ENCODE data around the gene ADAMTSL1. TPM values are rescaled to one million over a fixed set of nuclear protein-coding genes. Genes with fewer than 3 reads are reported as not detected.

Gene ADAMTSL1
- total and polyA plus RNA-seq, 2 experiments from 2014 or later: 2.3 to 5.0 TPM

DNA sequence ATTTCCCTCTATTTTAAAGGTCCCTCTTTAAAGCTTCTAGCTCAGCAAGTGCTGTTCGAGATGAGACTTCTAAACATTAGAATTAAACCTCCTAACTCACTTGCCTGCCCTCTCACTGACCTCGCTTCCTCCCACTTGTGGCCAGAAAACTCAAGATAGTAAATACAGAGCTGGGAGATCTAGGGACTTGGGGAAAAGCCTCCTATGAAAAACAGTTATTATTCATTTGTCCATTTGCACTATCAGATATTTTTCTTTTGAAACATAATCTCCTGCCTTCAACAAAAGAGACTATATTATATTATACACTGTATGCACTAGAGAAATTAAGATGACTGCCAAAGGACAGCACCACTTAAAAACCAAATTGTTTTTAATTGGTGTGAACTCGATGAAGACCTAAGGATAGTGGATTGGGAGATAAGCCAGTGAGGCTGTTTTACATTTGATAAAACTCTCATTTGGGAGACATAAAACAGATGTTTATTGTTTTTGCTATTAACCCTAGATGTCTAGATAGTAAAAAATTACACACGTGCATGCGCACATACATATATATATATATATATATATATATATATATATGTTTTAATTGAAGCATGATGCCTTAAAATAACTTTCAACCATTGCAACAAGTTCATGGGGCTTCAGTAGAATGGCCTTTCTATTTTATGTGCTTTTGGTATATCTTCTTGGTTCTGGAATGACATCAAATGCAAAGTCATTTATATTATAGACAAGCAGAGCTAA is 229.4 kb downstream of the ADAMTSL1 start:
- Histone ChIP-seq H3K36me3 (ENCODE audit: insufficient read depth) (no peaks in the 10 kb centered on the region), H3F3A (replicated peaks; ENCODE audit: low read depth) (no peaks in the 10 kb centered on the region), H3K4me1 (ENCODE audit: insufficient read depth) (no peaks in the 10 kb centered on the region), H2AFZ (no peak overlapping the region), H3K9me2 (ENCODE audit: insufficient read depth) (no peaks in the 10 kb centered on the region; the same call in 1 of the 2 replicates), H4K20me1 (replicated peaks; ENCODE audit: insufficient read depth) (no peaks in the 10 kb centered on the region), H3K27ac (ENCODE audit: low read depth) (no peak overlapping the region), H3K4me2 (no peak overlapping the region), H3K4me3 (no peak overlapping the region), H3K79me2 (replicated peaks; ENCODE audit: insufficient read depth) (no peaks in the 10 kb centered on the region), H3K27me3 (ENCODE audit: insufficient read depth) (no peaks in the 10 kb centered on the region)
- no peak for TF ChIP-seq EZH2phosphoT487 (IDR thresholded peaks at IDR 0.05; ENCODE audit: unreplicated experiment)
- TF ChIP-seq NANOG (IDR thresholded peaks at IDR 0.05; ENCODE audit: borderline replicate concordance): no peak
- no peak for TF ChIP-seq ZNF331 (CRISPR knock-in tag; IDR thresholded peaks at IDR 0.05; ENCODE audit: low read depth)
- TF ChIP-seq, protein P1, sequence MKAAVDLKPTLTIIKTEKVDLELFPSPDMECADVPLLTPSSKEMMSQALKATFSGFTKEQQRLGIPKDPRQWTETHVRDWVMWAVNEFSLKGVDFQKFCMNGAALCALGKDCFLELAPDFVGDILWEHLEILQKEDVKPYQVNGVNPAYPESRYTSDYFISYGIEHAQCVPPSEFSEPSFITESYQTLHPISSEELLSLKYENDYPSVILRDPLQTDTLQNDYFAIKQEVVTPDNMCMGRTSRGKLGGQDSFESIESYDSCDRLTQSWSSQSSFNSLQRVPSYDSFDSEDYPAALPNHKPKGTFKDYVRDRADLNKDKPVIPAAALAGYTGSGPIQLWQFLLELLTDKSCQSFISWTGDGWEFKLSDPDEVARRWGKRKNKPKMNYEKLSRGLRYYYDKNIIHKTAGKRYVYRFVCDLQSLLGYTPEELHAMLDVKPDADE (IDR thresholded peaks at IDR 0.05): no peak
- TF ChIP-seq, protein P2, sequence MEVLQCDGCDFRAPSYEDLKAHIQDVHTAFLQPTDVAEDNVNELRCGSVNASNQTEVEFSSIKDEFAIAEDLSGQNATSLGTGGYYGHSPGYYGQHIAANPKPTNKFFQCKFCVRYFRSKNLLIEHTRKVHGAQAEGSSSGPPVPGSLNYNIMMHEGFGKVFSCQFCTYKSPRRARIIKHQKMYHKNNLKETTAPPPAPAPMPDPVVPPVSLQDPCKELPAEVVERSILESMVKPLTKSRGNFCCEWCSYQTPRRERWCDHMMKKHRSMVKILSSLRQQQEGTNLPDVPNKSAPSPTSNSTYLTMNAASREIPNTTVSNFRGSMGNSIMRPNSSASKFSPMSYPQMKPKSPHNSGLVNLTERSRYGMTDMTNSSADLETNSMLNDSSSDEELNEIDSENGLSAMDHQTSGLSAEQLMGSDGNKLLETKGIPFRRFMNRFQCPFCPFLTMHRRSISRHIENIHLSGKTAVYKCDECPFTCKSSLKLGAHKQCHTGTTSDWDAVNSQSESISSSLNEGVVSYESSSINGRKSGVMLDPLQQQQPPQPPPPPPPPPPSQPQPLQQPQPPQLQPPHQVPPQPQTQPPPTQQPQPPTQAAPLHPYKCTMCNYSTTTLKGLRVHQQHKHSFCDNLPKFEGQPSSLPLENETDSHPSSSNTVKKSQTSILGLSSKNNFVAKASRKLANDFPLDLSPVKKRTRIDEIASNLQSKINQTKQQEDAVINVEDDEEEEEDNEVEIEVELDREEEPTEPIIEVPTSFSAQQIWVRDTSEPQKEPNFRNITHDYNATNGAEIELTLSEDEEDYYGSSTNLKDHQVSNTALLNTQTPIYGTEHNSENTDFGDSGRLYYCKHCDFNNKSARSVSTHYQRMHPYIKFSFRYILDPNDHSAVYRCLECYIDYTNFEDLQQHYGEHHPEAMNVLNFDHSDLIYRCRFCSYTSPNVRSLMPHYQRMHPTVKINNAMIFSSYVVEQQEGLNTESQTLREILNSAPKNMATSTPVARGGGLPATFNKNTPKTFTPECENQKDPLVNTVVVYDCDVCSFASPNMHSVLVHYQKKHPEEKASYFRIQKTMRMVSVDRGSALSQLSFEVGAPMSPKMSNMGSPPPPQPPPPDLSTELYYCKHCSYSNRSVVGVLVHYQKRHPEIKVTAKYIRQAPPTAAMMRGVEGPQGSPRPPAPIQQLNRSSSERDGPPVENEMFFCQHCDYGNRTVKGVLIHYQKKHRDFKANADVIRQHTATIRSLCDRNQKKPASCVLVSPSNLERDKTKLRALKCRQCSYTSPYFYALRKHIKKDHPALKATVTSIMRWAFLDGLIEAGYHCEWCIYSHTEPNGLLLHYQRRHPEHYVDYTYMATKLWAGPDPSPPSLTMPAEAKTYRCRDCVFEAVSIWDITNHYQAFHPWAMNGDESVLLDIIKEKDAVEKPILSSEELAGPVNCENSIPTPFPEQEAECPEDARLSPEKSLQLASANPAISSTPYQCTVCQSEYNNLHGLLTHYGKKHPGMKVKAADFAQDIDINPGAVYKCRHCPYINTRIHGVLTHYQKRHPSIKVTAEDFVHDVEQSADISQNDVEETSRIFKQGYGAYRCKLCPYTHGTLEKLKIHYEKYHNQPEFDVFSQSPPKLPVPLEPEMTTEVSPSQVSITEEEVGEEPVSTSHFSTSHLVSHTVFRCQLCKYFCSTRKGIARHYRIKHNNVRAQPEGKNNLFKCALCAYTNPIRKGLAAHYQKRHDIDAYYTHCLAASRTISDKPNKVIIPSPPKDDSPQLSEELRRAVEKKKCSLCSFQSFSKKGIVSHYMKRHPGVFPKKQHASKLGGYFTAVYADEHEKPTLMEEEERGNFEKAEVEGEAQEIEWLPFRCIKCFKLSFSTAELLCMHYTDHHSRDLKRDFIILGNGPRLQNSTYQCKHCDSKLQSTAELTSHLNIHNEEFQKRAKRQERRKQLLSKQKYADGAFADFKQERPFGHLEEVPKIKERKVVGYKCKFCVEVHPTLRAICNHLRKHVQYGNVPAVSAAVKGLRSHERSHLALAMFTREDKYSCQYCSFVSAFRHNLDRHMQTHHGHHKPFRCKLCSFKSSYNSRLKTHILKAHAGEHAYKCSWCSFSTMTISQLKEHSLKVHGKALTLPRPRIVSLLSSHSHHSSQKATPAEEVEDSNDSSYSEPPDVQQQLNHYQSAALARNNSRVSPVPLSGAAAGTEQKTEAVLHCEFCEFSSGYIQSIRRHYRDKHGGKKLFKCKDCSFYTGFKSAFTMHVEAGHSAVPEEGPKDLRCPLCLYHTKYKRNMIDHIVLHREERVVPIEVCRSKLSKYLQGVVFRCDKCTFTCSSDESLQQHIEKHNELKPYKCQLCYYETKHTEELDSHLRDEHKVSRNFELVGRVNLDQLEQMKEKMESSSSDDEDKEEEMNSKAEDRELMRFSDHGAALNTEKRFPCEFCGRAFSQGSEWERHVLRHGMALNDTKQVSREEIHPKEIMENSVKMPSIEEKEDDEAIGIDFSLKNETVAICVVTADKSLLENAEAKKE (CRISPR knock-in tag; IDR thresholded peaks at IDR 0.05): no peak
- TF ChIP-seq, protein P3, sequence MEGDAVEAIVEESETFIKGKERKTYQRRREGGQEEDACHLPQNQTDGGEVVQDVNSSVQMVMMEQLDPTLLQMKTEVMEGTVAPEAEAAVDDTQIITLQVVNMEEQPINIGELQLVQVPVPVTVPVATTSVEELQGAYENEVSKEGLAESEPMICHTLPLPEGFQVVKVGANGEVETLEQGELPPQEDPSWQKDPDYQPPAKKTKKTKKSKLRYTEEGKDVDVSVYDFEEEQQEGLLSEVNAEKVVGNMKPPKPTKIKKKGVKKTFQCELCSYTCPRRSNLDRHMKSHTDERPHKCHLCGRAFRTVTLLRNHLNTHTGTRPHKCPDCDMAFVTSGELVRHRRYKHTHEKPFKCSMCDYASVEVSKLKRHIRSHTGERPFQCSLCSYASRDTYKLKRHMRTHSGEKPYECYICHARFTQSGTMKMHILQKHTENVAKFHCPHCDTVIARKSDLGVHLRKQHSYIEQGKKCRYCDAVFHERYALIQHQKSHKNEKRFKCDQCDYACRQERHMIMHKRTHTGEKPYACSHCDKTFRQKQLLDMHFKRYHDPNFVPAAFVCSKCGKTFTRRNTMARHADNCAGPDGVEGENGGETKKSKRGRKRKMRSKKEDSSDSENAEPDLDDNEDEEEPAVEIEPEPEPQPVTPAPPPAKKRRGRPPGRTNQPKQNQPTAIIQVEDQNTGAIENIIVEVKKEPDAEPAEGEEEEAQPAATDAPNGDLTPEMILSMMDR (conservative IDR thresholded peaks at IDR 0.05; ENCODE audit: low read depth in 2 of 2): no peak
- no peak for TF ChIP-seq EZH2 (IDR thresholded peaks at IDR 0.05; ENCODE audit: low read depth, unreplicated experiment)
- no peak for TF ChIP-seq JUNB (IDR thresholded peaks at IDR 0.05; ENCODE audit: unreplicated experiment)
- no peak for TF ChIP-seq STAT1 (IDR thresholded peaks at IDR 0.05; ENCODE audit: unreplicated experiment)
- TF ChIP-seq, protein P4, sequence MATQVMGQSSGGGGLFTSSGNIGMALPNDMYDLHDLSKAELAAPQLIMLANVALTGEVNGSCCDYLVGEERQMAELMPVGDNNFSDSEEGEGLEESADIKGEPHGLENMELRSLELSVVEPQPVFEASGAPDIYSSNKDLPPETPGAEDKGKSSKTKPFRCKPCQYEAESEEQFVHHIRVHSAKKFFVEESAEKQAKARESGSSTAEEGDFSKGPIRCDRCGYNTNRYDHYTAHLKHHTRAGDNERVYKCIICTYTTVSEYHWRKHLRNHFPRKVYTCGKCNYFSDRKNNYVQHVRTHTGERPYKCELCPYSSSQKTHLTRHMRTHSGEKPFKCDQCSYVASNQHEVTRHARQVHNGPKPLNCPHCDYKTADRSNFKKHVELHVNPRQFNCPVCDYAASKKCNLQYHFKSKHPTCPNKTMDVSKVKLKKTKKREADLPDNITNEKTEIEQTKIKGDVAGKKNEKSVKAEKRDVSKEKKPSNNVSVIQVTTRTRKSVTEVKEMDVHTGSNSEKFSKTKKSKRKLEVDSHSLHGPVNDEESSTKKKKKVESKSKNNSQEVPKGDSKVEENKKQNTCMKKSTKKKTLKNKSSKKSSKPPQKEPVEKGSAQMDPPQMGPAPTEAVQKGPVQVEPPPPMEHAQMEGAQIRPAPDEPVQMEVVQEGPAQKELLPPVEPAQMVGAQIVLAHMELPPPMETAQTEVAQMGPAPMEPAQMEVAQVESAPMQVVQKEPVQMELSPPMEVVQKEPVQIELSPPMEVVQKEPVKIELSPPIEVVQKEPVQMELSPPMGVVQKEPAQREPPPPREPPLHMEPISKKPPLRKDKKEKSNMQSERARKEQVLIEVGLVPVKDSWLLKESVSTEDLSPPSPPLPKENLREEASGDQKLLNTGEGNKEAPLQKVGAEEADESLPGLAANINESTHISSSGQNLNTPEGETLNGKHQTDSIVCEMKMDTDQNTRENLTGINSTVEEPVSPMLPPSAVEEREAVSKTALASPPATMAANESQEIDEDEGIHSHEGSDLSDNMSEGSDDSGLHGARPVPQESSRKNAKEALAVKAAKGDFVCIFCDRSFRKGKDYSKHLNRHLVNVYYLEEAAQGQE (IDR thresholded peaks at IDR 0.05; ENCODE audit: unreplicated experiment): no peak
- no peak for TF ChIP-seq ZNF114 (CRISPR knock-in tag; IDR thresholded peaks at IDR 0.05)
- TF ChIP-seq POLR2AphosphoS5 (IDR thresholded peaks at IDR 0.05; ENCODE audit: low read depth): no peak
- TF ChIP-seq CREB1 (CRISPR knock-in tag; IDR thresholded peaks at IDR 0.05; ENCODE audit: low read depth): no peak
- ATAC-seq: no peak
- H3K27me3 Mint-ChIP-seq (ENCODE audit: insufficient read depth, low read depth, poor library complexity): peaks cover 1% of the 10 kb centered on the region
- H3K36me3 Mint-ChIP-seq (ENCODE audit: low read depth): peaks cover 8% of the 10 kb centered on the region
- H3K9me3 Mint-ChIP-seq: peaks cover 8% of the 10 kb centered on the region
- H3K4me1 Mint-ChIP-seq: peaks cover 5% of the 10 kb centered on the region; the same call in 2 of the 3 replicates
- no peak for DNase-seq (ENCODE audit: low spot score)
- no peak overlapping the region for H3K27ac Mint-ChIP-seq
- no peak overlapping the region for H3K4me3 Mint-ChIP-seq
